IPS-NIHi7 (cell line): ENCODE results near the gene ATRIP.
"Not testable (repeated sequence)": the region's sequence is repeated elsewhere in the genome, so short reads cannot be mapped to it uniquely, and the experiment has no call there.

Experiments
- DNase-seq: peaks from one replicate; pipeline ENCODE4 v3.0.0; 2012; ENCODE audit warnings: mixed read lengths; ENCODE audit errors: extremely low spot score

Gene ATRIP

DNA sequence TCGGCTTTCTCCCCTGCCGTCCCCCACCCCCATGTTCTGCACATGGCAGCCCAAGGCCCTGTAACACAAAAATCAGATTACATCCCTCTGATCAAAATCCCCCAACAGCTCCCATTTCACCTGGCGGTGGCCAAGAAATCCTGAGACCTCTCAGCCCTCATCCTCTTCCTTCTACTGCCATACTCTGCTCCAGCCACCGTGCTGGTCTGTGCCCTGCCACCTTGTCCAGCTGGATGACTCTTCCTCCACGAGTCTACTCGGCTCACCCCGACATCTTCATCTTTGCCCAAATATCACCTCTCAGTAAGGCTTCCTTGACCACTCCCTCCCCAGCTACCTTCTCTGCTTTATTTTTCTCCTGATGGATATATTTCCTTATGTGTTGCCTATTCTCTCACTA lies 9.7 kb upstream of the ATRIP start:
- no peak for DNase-seq

DNA sequence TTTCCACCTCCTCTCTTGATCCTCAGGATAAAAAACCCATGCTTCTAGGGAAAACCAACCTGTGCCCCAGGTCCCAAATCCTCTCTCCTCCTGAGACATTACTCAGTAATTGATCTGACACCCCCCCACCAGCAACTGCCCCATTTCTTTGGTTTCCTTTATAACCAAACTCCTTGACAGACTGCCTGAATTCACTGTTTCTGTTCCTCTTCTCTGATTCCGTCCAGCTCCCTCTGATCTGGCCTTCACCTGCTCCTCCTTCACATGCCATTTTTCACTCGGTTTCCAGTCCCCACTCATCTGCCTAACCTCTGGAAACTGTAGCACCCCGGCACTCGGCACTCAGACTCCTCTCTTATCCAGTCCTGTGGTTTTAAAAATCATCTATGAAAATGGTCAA lies 8.7 kb upstream of the ATRIP start:
- DNase-seq, result no peak

DNA sequence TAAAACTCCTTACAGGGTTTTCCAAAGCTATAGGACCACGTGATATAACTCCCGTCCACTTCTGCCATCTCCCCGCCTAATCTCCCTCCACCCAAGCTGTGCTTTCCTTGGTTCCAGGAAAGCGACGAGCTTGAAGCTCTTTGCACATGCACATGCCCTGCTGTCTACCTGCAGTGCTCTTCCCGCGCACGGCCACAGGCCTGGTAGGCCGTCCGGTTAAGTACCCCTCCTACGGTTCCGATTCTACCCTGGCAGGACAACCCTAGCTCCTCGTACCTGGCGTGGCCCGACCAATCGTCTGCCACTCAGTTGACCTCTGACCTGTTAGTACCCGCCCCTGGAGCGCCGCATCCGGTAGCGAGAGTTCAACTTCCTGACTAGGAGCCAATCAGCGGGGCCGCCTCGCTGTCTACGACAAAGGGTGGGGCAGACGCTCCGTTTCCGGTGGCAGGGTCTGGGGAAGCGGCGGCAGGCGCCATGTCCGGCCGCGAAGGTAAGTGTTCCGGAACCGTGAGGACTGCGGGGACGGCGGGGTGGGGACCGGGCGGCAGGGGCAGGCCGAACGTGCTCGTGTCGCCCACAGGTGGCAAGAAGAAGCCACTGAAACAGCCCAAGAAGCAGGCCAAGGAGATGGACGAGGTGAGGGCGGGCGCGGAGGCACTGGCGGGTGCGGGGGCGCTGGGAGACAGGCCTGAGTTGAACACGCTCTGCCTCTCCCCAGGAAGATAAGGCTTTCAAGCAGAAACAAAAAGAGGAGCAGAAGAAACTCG lies 6.5 kb upstream of the ATRIP start, which contains the start of the genes CCDC51 and TMA7:
Gene CCDC51, minus strand, starts transcription at position 300 of the 770 bp plus-strand sequence. CDS start 4,991 bp downstream, outside the sequence.
Gene TMA7, plus strand, starts transcription at position 438 of the 770 bp plus-strand sequence. Its CDS starts 40 bp downstream, at position 478.
- peak; percentile 98 for DNase-seq

DNA sequence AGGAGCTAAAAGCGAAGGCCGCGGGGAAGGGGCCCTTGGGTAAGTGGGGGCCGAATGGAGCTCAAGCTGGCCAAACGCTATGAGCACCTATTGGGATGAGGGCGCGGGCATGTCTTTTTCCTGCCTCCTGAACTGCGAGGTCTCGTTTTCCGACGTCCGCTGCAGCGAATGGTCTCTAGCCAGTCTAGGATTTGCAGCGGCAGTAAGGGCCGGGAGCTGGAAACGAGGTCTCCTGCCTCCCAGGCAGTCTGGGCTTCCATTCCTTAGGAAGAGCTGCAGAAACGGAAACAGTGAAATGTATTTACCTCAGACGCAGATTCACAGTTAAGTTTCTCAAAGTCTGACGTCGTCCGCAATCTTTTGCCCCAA lies 6.0 kb upstream of the ATRIP start:
- DNase-seq, result no peak

DNA sequence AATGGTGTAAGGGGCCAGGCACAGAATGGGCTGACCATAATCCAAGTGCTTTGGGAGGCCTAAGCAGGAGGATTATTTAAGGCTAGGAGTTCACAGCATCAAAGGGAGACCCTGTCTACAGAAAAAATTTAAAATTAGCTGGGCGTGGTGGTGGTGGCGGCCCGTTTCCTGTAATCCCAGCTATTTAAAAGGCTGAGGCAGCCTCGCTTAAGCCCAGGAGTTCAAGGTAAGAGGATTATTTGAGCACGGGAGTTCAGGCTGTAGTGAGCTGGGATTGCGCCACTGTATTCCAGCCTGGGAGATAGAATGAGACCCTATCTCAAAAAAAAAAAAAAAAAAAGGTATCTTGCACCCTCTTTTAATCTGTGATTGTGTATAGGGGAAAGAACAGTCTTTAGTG lies 4.6 kb upstream of the ATRIP start:
- DNase-seq, result no peak

DNA sequence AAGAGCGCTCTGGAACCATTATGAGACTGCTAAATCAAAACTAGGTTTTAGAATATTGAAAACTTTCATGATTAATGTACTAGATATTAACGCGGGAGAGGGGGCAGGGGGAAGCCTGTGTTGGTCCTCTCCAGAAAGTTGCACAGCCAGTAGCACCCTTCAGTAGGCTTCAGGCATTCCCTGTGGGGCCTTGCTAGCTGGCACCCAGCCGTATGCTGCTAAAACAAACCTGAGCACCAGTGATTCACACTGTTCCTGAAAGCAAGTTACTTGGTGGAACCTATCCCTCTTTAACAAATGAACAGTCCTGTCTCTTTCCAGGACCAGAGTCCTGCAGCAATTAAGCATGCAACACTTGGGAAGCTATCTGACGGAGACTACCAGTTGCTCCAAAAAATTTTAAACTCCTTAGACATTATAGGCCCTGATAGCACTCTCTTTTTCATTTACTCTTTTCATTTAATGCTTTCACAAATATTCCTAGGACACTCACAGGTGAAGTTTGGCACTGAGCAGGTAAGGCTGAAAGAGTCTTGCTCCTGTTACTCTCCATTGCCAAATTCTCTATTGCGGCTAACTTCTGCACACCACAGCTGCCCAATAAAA lies 1.2 kb upstream of the ATRIP start:
- no peak for DNase-seq

DNA sequence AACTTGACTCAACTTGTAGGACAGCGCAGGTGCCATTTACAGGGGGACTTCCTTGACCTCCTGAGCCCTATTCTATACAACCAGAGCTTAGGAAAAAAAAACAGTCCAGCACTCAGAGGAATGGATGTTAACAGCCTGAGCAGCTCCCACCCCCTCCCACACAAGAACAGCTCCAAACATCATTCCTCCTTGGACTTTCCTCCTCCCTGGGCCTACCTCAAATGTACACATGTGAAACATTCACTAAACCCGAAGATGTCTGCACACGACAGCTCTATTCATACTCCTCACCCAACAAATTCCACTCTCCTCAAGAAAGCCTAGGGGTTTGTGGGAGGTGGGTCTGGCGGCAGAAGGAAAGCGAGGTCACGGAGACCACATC lies 503 bp upstream of the ATRIP start:
- DNase-seq, result no peak

DNA sequence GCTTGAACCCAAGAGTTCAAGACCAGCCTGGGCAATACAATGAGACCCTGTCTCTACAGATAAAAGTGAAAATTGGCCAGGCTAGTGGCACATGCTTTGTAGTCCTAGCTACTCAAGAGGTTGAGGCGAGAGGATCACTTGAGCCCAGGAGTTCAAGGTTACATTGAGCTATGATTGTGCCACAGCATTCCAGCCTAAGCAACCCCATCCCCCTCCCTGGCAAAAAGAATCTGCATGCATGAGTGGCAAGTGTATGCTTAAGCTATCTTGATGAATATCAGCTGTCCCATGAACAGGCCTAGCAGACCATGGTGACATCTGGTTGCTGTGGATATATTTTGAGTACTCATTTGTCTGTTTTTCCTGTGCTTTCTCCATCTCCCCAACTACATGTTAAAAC lies 4.7 kb downstream of the ATRIP start:
- no peak for DNase-seq

DNA sequence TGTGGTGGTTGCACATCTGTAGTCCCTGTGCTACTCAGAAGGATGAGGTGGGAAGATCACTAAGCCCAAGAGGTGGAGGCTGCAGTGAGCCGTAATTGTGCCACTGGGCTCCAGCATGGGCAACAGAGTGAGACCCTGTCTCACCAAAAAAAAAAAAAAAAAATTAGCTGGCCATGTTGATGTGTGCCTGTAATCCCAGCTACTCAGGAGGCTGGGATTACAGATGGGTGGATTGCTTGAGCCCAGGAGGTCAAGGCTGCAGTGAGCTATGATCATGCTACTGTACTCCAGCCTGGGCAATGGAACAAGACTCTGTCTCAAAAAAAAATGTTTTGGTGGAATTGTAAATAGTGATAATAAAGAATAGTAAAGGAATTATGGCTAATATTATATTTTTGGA lies 9.9 kb downstream of the ATRIP start:
- DNase-seq, result no peak

DNA sequence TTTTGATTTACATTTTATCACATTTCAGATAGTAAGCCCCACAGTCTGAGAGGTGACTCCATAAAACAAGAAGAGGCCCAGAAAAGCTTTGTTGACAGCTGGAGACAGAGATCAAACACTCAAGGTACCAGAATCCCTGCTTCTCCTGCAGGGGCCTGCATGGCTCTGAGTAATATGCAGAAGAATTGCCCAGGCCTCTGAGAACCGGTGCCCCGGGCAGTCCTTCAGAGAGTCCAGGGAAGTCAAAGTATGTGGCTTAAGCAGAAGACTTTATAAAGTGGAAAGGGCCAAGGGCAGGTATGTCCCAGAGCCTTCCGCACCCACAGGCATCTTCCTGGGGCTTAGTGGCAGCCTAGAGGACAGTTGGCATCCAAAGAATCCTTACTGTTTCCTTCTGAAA lies 12.8 kb downstream of the ATRIP start:
- no peak for DNase-seq

DNA sequence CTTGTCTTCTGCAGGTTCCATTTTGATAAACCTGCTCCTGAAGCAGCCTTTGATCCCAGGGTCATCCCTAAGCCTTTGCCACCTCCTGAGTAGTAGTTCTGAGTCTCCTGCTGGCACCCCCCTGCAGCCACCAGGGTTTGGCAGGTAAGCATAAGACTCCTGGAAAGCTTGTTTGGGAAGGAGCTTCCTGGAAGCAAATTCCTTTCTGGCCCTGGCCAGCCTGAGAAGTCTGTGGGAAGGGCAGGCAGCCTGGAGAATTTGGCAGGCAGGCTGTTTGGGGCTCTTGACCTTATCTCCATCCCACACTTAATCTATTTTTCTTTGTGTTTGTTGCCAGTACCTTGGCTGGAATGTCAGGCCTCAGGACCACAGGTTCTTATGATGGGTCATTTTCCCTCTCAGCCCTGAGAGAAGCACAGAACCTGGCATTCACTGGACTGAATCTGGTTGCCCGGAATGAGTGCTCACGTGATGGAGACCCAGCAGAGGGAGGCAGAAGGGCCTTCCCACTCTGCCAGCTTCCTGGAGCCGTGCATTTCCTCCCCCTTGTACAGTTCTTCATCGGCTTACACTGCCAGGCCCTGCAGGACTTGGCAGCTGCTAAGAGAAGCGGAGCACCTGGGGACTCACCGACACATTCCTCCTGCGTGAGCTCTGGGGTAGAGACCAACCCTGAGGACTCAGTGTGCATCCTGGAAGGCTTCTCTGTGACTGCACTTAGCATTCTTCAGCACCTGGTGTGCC lies 13.4 kb downstream of the ATRIP start:
- DNase-seq, result no peak

DNA sequence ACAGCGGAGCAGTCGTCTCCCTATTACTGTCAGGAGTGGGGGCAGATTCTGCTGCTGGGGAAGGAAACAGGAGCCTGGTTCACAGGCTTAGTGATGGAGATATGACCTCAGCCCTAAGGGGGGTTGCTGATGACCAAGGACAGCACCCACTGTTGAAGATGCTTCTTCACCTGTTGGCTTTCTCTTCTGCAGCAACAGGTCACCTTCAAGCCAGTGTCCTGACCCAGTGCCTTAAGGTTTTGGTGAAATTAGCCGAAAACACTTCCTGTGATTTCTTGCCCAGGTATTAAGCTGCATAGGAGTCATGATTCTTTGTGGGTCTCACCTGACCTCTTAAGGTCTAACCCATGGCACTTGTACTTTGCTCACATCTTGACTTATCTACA lies 14.0 kb downstream of the ATRIP start:
- no peak for DNase-seq

DNA sequence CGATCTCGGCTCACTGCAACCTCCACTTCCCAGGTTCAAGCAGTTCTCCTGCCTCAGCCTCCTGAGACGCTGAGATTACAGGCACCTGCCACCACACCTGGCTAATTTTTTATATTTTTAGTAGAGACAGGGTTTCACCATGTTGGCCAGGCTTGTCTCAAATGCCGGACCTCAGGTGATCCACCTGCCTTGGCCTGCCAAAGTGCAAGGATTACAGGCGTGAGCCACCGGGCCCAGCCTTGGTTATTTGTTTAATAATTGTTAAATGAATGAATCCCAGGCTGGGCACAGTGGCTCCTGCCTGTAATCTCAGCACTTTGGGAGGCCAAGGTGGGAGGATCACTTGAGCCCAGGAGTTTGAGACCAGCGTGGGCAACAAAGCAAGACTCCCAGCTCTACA lies 15.2 kb downstream of the ATRIP start:
- DNase-seq, result not testable (repeated sequence)

DNA sequence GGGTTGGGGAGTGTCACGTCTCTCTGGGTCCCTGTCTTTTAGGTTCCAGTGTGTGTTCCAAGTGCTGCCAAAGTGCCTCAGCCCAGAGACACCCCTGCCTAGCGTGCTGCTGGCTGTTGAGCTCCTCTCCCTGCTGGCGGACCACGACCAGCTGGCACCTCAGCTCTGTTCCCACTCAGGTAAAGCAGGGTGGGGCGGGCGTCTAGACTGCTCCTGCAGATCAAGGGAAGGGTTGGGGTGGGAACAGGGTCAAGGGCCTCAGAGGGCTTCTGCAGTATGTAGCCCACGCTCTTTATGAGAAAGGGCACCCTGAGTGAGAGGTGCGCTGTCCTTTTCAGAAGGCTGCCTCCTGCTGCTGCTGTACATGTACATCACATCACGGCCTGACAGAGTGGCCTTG lies 17.2 kb downstream of the ATRIP start:
- DNase-seq, result no peak

DNA sequence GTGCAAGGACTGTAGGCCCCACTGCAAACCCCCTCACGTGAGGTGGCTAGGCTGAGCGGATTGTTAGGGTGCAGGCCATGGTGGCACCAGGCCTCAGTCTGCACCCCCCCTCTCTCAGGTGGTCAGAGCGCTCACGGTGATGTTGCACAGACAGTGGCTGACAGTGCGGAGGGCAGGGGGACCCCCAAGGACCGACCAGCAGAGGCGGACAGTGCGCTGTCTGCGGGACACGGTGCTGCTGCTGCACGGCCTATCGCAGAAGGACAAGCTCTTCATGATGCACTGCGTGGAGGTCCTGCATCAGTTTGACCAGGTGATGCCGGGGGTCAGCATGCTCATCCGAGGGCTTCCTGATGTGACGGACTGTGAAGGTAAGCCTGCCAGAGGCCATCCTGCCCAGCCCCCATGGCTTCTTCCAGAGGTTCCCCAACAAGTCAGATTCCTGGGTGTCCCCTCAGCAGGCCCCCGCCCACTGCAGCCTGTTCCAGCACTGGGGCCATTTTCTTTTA lies 18.2 kb downstream of the ATRIP start:
- no peak for DNase-seq

DNA sequence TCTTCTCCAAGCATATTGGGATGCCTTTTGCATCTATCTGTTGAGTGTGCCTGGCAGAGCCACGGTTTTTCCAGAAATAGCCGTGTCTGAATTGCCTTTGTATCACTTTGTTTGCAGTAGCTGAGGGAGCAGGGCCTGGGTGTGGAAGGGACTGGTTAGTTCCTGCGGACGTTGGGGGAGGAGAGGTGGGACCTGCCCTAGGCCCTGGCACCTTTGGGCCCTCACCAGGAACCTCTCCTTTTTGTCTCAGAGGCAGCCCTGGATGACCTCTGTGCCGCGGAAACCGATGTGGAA lies 18.6 kb downstream of the ATRIP start:
- DNase-seq, result no peak

DNA sequence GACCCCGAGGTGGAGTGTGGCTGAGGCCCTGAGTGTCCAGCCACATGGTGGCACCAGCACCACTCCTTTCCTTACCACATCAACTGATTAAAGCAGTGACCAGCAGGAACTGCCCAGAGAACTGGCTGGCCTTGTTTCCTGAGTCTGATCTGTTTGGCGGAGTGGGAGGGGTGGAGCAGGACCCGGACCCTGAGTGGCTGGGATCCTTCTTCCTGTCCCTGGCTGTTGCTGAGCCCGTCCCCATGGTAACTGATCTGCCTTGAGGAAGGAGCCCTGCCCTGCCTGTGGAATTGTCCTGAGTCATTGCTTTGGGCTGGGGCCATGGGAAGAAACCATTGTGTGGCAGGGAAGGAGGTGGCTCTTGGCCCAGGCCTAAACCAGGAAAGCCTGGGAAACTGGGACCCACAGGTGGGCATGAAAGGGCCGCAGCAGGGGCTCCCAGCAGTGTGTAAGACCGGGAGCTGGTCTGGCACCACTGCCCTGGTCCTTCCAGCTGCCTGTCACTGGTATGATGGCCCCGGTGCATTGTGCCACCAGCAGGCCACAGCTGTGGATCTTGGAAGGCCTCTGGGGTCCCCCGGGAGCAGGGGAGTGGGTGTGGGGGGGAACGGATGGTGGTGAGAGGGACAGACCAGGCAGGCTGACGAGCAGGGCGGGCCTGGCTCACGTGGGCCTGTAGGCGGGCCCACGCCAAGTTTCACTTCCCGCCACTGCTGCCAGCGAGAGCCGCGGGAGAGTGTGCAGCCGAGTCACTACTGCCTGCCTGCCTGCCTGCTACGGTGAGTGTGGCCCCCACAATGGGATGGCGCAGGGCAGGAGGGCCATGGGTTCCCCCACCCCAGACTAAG lies 19.2 kb downstream of the ATRIP start:
- DNase-seq, result peak; percentile 99

DNA sequence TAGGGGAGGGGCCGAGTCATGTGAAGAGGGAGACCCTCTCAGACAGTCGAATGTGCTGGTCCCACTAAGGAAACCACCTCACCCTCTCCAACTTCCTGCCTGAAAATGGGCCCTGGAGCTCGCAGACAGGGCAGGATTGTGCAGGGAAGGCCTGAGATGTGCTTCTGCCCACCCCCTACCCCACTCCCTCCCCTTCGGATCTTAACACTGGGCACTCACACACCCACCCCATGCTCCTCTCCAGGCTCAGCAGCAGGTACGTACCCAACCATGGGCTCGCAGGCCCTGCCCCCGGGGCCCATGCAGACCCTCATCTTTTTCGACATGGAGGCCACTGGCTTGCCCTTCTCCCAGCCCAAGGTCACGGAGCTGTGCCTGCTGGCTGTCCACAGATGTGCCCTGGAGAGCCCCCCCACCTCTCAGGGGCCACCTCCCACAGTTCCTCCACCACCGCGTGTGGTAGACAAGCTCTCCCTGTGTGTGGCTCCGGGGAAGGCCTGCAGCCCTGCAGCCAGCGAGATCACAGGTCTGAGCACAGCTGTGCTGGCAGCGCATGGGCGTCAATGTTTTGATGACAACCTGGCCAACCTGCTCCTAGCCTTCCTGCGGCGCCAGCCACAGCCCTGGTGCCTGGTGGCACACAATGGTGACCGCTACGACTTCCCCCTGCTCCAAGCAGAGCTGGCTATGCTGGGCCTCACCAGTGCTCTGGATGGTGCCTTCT lies 20.0 kb downstream of the ATRIP start:
- no peak for DNase-seq

DNA sequence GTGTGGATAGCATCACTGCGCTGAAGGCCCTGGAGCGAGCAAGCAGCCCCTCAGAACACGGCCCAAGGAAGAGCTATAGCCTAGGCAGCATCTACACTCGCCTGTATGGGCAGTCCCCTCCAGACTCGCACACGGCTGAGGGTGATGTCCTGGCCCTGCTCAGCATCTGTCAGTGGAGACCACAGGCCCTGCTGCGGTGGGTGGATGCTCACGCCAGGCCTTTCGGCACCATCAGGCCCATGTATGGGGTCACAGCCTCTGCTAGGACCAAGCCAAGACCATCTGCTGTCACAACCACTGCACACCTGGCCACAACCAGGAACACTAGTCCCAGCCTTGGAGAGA lies 20.5 kb downstream of the ATRIP start:
- DNase-seq, result no peak

DNA sequence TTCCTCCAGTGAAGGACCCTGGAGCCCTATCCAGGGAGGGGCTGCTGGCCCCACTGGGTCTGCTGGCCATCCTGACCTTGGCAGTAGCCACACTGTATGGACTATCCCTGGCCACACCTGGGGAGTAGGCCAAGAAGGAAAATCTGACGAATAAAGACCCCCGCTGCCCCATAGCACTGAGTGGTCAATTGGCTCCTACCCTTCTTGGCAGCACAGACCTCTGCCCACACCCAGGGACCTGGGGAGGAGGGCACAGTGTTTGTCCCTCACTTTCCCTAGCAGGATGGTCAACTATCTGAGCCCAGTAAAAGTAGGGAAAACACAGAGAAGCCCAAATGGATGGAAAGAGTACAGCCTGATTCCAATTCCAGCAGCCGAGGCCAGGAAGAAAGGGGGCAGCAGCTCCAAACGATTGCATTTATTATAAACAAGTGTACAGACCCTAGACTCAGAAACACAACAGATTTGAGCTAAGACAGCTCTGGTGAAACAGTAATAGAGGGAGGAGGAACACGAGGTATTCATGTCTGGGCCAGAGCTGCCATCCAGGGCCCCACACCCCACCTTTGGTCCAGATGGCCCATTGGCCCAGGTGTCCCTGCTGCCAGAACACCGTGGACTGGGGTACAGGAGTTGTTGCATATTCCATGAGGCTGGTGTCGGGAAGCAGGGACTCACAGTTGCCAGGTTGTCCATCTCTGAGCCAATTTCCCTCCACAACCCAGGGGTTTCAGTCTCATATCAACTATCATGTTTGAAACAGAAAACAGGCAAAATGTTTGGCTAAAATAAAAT lies 21.1 kb downstream of the ATRIP start:
- DNase-seq, result no peak

DNA sequence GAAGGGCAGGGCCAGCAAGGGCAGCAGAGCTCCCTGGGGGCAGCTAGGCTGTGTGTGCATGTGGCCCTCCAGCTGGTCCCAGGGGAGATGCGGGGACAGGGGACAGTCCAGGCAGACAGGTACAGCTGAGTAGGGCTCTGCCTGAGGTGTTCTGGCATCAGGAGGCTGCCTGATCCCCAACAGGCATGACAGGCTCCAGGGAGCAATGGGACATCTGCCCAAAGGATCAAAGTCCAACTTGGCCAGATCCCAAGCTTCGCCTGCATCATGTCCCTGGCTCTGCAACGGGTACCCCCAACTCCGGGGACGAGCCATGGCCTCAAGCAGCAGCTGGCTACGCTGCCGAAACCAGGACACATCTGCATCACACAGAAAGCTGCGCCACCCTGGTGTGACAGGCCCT lies 21.8 kb downstream of the ATRIP start:
- no peak for DNase-seq
